Stimulated activated CD4-positive, alpha-beta T cell treated with anti-CD3 and anti-CD28 coated beads, TNF-alpha, amount 100 ng/mL, for 4 hours (primary cell): ENCODE measurements around the gene ZCWPW1.
"Not testable (repeated sequence)": the region's sequence is repeated elsewhere in the genome, so short reads cannot be mapped to it uniquely, and the experiment has no call there.

ENCODE experiments used
- DNase-seq, 3 experiments: peaks; one replicate each; pipeline ENCODE4 v3.0.0-alpha.2; 2020; ENCODE audit warnings: low read depth in 3 of 3

The ZCWPW1 gene

GRCh38 chr7:100373870-100374598 lies 54.5 kb downstream of the ZCWPW1 start:
- DNase-seq = not testable (repeated sequence)

- no peak for DNase-seq
These were observed 55.2 kb downstream of the ZCWPW1 start, which contains the start of gene PILRA for GRCh38 chr7:100373261-100373831. TSS of gene PILRA (plus strand) at chr7:100373487. CDS start at chr7:100373657, 170 bp downstream.

GRCh38 chr7:100372694-100373093 lies 55.8 kb downstream of the ZCWPW1 start:
- no peak for DNase-seq

GRCh38 chr7:100372256-100372655 lies 56.2 kb downstream of the ZCWPW1 start:
- DNase-seq = no peak

GRCh38 chr7:100371561-100372171 lies 56.8 kb downstream of the ZCWPW1 start:
- DNase-seq = no peak

GRCh38 chr7:100370746-100371145 lies 57.8 kb downstream of the ZCWPW1 start:
- DNase-seq = no peak

GRCh38 chr7:100370303-100370702 lies 58.2 kb downstream of the ZCWPW1 start:
- no peak for DNase-seq

- DNase-seq = no peak
These were observed 59.4 kb downstream of the ZCWPW1 start for GRCh38 chr7:100369105-100369504.

GRCh38 chr7:100367676-100368613 lies 60.6 kb downstream of the ZCWPW1 start:
- no peak for DNase-seq

- no peak for DNase-seq
These were observed 61.3 kb downstream of the ZCWPW1 start for GRCh38 chr7:100367251-100367620.

- DNase-seq = no peak
These were observed 61.9 kb downstream of the ZCWPW1 start for GRCh38 chr7:100366411-100367250.

- not testable (repeated sequence) for DNase-seq
These were observed 62.5 kb downstream of the ZCWPW1 start for GRCh38 chr7:100365998-100366367.

GRCh38 chr7:100364480-100364879 lies 64.0 kb downstream of the ZCWPW1 start:
- no peak for DNase-seq

GRCh38 chr7:100363797-100364196 lies 64.7 kb downstream of the ZCWPW1 start:
- DNase-seq = not testable (repeated sequence)

GRCh38 chr7:100363098-100363497 lies 65.4 kb downstream of the ZCWPW1 start:
- DNase-seq = no peak

- no peak for DNase-seq
These were observed 68.2 kb downstream of the ZCWPW1 start for GRCh38 chr7:100360135-100360854.

GRCh38 chr7:100358857-100359212 lies 69.7 kb downstream of the ZCWPW1 start:
- DNase-seq = no peak

- DNase-seq = no peak
These were observed 70.3 kb downstream of the ZCWPW1 start, which contains the start of gene PILRB for GRCh38 chr7:100358027-100358856. TSS of gene PILRB (plus strand) at chr7:100358117. CDS start at chr7:100358303, 186 bp downstream.

- DNase-seq = no peak
These were observed 71.4 kb downstream of the ZCWPW1 start for GRCh38 chr7:100357131-100357561.
